DOHH2 (cell line): Measurements from ENCODE around the gene RBM44.

Source experiments
- EZH2phosphoT487 ChIP-seq: fragments of 200-600 bp; sonication (generic); IDR thresholded peaks from 2 replicates; pipeline ENCODE4 v1.6.1; 2017; ENCODE audit warnings: borderline replicate concordance, mild to moderate bottlenecking, antibody characterized with exemption, low read length, moderate library complexity, mixed read lengths
- TF ChIP-seq, protein P1 (sequence below): fragments of 200-600 bp; sonication (generic); IDR thresholded peaks from one replicate; pipeline ENCODE4 v1.5.1; 2014; ENCODE audit warnings: antibody characterized with exemption, mild to moderate bottlenecking, low read depth, low read length; ENCODE audit not compliant: poor library complexity, severe bottlenecking

DNA sequence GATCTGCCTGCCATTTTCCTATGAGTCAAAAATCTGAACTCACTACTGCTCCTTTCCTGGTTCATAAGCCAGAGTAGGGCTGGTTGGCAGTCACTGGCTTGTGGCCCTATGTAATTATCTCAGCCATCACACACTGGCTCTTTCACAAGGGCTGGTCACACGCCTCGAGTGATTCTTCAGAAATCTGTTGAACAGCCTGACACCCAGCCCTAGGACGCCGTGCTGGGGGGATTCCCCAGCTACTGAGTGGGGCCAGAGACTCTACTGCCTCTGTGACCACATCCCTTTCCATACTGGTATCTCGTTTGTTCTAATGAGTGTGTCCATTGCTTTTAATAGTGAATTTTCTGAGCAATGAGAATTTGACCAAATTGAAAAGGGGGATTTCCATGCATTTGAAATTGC is 45.8 kb upstream of the RBM44 start:
- TF ChIP-seq, protein P1, sequence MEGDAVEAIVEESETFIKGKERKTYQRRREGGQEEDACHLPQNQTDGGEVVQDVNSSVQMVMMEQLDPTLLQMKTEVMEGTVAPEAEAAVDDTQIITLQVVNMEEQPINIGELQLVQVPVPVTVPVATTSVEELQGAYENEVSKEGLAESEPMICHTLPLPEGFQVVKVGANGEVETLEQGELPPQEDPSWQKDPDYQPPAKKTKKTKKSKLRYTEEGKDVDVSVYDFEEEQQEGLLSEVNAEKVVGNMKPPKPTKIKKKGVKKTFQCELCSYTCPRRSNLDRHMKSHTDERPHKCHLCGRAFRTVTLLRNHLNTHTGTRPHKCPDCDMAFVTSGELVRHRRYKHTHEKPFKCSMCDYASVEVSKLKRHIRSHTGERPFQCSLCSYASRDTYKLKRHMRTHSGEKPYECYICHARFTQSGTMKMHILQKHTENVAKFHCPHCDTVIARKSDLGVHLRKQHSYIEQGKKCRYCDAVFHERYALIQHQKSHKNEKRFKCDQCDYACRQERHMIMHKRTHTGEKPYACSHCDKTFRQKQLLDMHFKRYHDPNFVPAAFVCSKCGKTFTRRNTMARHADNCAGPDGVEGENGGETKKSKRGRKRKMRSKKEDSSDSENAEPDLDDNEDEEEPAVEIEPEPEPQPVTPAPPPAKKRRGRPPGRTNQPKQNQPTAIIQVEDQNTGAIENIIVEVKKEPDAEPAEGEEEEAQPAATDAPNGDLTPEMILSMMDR, result no peak
- no peak for TF ChIP-seq EZH2phosphoT487
